HEK293 (cell line): ENCODE data around the gene TFRC.

ENCODE experiments used
- CTCF ChIA-PET: fragments of 350-600 bp; formaldehyde crosslinking; extraction: SDS; loops from one replicate; lab custom pipeline; 2021; ENCODE audit warnings: antibody characterized with exemption; lab: Yijun Ruan, JAX
- POLR2A ChIA-PET: fragments of 300-600 bp; formaldehyde crosslinking; extraction: SDS; loops from one replicate; lab custom pipeline; 2020; ENCODE audit warnings: antibody characterized with exemption, inconsistent platforms; lab: Yijun Ruan, JAX
- H3K27ac ChIP-seq: fragments of 200-500 bp; sonication (Bioruptor generic); 2 replicates; pipeline ENCODE4 v1.5.1; 2014; ENCODE audit warnings: low read depth, low read length, control low read depth, inconsistent platforms; ENCODE audit errors: extremely low read depth
- H3K36me3 ChIP-seq, 2 experiments: fragments of 200-500 bp in 1 of 2; sonication (Bioruptor generic) in 1 of 2; 1 replicate in 1 of 2; 2 replicates in 1 of 2; pipeline ENCODE4 v1.5.1; 2014 to 2017; ENCODE audit warnings: inconsistent platforms in 2 of 2, low read length in 2 of 2; ENCODE audit not compliant: control insufficient read depth in 2 of 2, insufficient read depth in 1 of 2
- H3K4me1 ChIP-seq: fragments of 200-500 bp; sonication (Bioruptor generic); 2 replicates; pipeline ENCODE4 v1.5.1; 2014; ENCODE audit warnings: mild to moderate bottlenecking, low read length, inconsistent platforms; ENCODE audit not compliant: control insufficient read depth, insufficient read depth
- H3K4me3 ChIP-seq: 2 replicates; pipeline ENCODE4 v1.5.1; 2011; ENCODE audit warnings: low read depth, mild to moderate bottlenecking, control low read depth, low read length, moderate library complexity
- H3K9me3 ChIP-seq: fragments of 200-500 bp; sonication (Bioruptor generic); 2 replicates; pipeline ENCODE4 v1.5.1; 2014; ENCODE audit warnings: low read depth, low read length, inconsistent platforms; ENCODE audit not compliant: control insufficient read depth, insufficient read depth
- BCL11B ChIP-seq: fragments of 450-650 bp; formaldehyde crosslinking; IDR thresholded peaks from 2 replicates; pipeline ENCODE4 v1.5.1; 2016; ENCODE audit warnings: low read depth, missing biosample characterization, missing genetic modification characterization
- HIC1 ChIP-seq: fragments of 450-650 bp; formaldehyde crosslinking; IDR thresholded peaks from 2 replicates; pipeline ENCODE4 v1.5.1; 2016; ENCODE audit warnings: missing biosample characterization, missing genetic modification characterization
- INSM2 ChIP-seq: fragments of 450-650 bp; formaldehyde crosslinking; IDR thresholded peaks from 2 replicates; pipeline ENCODE4 v1.5.1; 2016; ENCODE audit warnings: missing biosample characterization, missing genetic modification characterization
- KLF1 ChIP-seq: fragments of 450-650 bp; formaldehyde crosslinking; IDR thresholded peaks from 2 replicates; pipeline ENCODE4 v1.5.1; 2016; ENCODE audit warnings: missing biosample characterization, missing genetic modification characterization
- MYNN ChIP-seq: fragments of 450-650 bp; formaldehyde crosslinking; IDR thresholded peaks from 2 replicates; pipeline ENCODE4 v1.5.1; 2016; ENCODE audit warnings: missing biosample characterization, missing genetic modification characterization, borderline replicate concordance
- OSR2 ChIP-seq: fragments of 450-650 bp; formaldehyde crosslinking; IDR thresholded peaks from 2 replicates; pipeline ENCODE4 v1.5.1; 2016; ENCODE audit warnings: missing biosample characterization, missing genetic modification characterization
- REPIN1 ChIP-seq: fragments of 450-650 bp; formaldehyde crosslinking; IDR thresholded peaks from 2 replicates; pipeline ENCODE4 v1.5.1; 2017; ENCODE audit warnings: missing biosample characterization, missing genetic modification characterization, low read depth
- SP2 ChIP-seq: fragments of 450-650 bp; formaldehyde crosslinking; IDR thresholded peaks from 2 replicates; pipeline ENCODE4 v1.5.1; 2016; ENCODE audit warnings: missing biosample characterization, missing genetic modification characterization
- TCF7L2 ChIP-seq: IDR thresholded peaks from 2 replicates; pipeline ENCODE4 v1.6.1; 2011; ENCODE audit warnings: low read depth, mild to moderate bottlenecking, inconsistent platforms, low read length, moderate library complexity, borderline replicate concordance
- ZBTB17 ChIP-seq: fragments of 450-650 bp; formaldehyde crosslinking; IDR thresholded peaks from 2 replicates; pipeline ENCODE4 v1.5.1; 2016; ENCODE audit warnings: missing biosample characterization, missing genetic modification characterization
- ZNF169 ChIP-seq: fragments of 450-650 bp; formaldehyde crosslinking; IDR thresholded peaks from 2 replicates; pipeline ENCODE4 v1.5.1; 2016; ENCODE audit warnings: missing biosample characterization, missing genetic modification characterization
- ZNF223 ChIP-seq: fragments of 450-650 bp; formaldehyde crosslinking; IDR thresholded peaks from 2 replicates; pipeline ENCODE4 v1.5.1; 2016; ENCODE audit warnings: missing biosample characterization, missing genetic modification characterization
- ZNF280D ChIP-seq: fragments of 450-650 bp; formaldehyde crosslinking; IDR thresholded peaks from 2 replicates; pipeline ENCODE4 v1.5.1; 2016; ENCODE audit warnings: missing biosample characterization, missing genetic modification characterization
- ZNF354C ChIP-seq: fragments of 450-650 bp; formaldehyde crosslinking; IDR thresholded peaks from 2 replicates; pipeline ENCODE4 v1.5.1; 2016; ENCODE audit warnings: missing biosample characterization, missing genetic modification characterization, low read depth, borderline replicate concordance
- ZNF398 ChIP-seq: fragments of 450-650 bp; formaldehyde crosslinking; IDR thresholded peaks from 2 replicates; pipeline ENCODE4 v1.5.1; 2017; ENCODE audit warnings: missing biosample characterization, missing genetic modification characterization
- ZNF423 ChIP-seq: fragments of 450-650 bp; formaldehyde crosslinking; IDR thresholded peaks from 2 replicates; pipeline ENCODE4 v1.5.1; 2016; ENCODE audit warnings: missing biosample characterization, missing genetic modification characterization
- ZNF514 ChIP-seq: fragments of 450-650 bp; formaldehyde crosslinking; IDR thresholded peaks from 2 replicates; pipeline ENCODE4 v1.5.1; 2016; ENCODE audit warnings: missing biosample characterization, missing genetic modification characterization
- ZNF521 ChIP-seq: fragments of 450-650 bp; formaldehyde crosslinking; IDR thresholded peaks from 2 replicates; pipeline ENCODE4 v1.5.1; 2017; ENCODE audit warnings: missing biosample characterization, mild to moderate bottlenecking, missing genetic modification characterization
- ZNF626 ChIP-seq: fragments of 450-650 bp; sonication (Bioruptor Pico); formaldehyde crosslinking; IDR thresholded peaks from 2 replicates; pipeline ENCODE4 v1.5.1; 2018; ENCODE audit warnings: missing biosample characterization, missing genetic modification characterization, inconsistent platforms
- ZNF629 ChIP-seq: fragments of 450-650 bp; formaldehyde crosslinking; IDR thresholded peaks from 2 replicates; pipeline ENCODE4 v1.5.1; 2017; ENCODE audit warnings: missing biosample characterization, missing genetic modification characterization
- ZNF777 ChIP-seq: fragments of 450-650 bp; formaldehyde crosslinking; IDR thresholded peaks from 2 replicates; pipeline ENCODE4 v1.5.1; 2017; ENCODE audit warnings: missing biosample characterization, missing genetic modification characterization, borderline replicate concordance

TFRC gene

GRCh38 chr3:196055240-196055639 lies 26.6 kb downstream of the TFRC start:
- TF ChIP-seq ZNF354C (tag by site-specific recombination) (no peak), ZNF514 (no peak), KLF1 (tag by site-specific recombination) (no peak), SP2 (tag by site-specific recombination) (no peak), HIC1 (no peak), ZNF423 (tag by site-specific recombination) (no peak), INSM2 (tag by site-specific recombination) (no peak), ZNF398 (tag by site-specific recombination) (no peak)
- TF ChIP-seq, all 188 proteins: peak for 0
- peaks cover 24 to 96% of the 10 kb centered on the region in 2 experiments for H3K36me3 ChIP-seq
- ChIA-PET POLR2A (no interaction called here), CTCF (interaction anchor here (3.1 kb wide), 1 partner anchor 17 kb away, joined by 16 read pairs; no protein-coding TSS in a partner anchor)
- no peak overlapping the region for H3K27ac ChIP-seq
- H3K4me3 ChIP-seq: no peak overlapping the region
- no peaks in the 10 kb centered on the region for H3K9me3 ChIP-seq
- no peaks in the 10 kb centered on the region for H3K4me1 ChIP-seq

- no peak overlapping the region for H3K4me3 ChIP-seq
Observed at GRCh38 chr3:196054661-196055060, 27.2 kb downstream of the TFRC start.

More at GRCh38 chr3:196054661-196055060, 27.2 kb downstream of the TFRC start:
- peaks cover 19 to 96% of the 10 kb centered on the region in 2 experiments for H3K36me3 ChIP-seq
- POLR2A ChIA-PET: no interaction called here
- no peaks in the 10 kb centered on the region for H3K9me3 ChIP-seq
- TF ChIP-seq MYNN (tag by site-specific recombination): no peak
- no peak for TF ChIP-seq ZNF626
- no peak for TF ChIP-seq ZNF169 (tag by site-specific recombination)
- no peak for TF ChIP-seq ZNF777
- TF ChIP-seq ZNF521 (tag by site-specific recombination): no peak
- TF ChIP-seq ZNF223 (tag by site-specific recombination): no peak
- no peak for TF ChIP-seq ZNF280D (tag by site-specific recombination)
- no peak for TF ChIP-seq BCL11B
- no peak for TF ChIP-seq ZNF629 (tag by site-specific recombination)
- no peak for TF ChIP-seq REPIN1 (tag by site-specific recombination)
- no peak for TF ChIP-seq OSR2 (tag by site-specific recombination)
- no peak for TF ChIP-seq TCF7L2
- TF ChIP-seq ZBTB17 (tag by site-specific recombination): no peak
- CTCF ChIA-PET: interaction anchor here (3.1 kb wide), 1 partner anchor 18 kb away, joined by 16 read pairs; no protein-coding TSS in a partner anchor
- H3K27ac ChIP-seq: no peak overlapping the region
- no peaks in the 10 kb centered on the region for H3K4me1 ChIP-seq
